ENCODE data around the gene HYDIN. TPM values are rescaled to one million over a fixed set of nuclear protein-coding genes. Genes with fewer than 3 reads are reported as not detected.

HYDIN gene
- total RNA-seq, 4 donors from 2014 or later: 0.40 to 1.1 (median 0.47) TPM; not detected in 1

DNA sequence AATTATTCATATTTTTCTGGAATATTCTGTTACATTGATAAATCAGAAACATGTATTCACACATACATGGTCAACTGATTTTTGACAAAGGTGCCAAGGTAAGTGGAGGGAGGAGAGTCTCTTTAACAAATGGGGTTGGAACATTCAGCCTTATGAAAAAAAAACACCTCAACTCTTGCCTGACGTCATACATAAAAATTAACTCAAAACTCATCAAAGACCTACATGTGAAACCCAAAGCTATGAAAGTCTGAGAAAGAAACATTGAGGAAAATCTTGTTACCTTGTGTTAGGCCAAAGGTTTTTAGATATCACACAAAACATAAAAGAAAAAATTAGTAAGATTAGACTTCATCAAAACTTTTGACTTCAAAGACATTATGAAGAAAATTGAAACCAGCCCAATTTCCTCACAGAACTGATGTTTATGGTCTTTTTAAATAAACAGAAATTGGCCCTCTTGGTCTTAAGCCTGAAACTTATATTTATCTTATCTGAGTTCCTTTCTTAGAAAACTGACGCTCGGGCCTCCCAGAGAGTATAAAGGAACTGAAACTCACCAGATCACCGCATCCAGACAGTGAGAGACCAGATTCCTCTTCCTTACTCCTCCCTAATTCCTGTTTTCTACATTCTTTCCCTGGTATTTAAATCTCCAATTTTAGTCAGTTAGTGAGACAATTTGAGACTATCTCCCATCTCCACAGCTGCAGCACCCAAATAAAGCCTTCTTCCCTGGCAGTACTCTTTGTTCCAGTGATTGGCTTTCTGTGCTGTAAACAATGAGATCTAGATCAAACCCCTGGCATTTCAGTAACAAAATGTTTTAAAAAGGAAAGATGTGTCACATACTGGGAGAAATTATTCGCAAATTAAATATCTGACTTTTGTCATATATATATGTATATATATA, 4.0 kb downstream of the HYDIN start:
- no peak for TF ChIP-seq POLR2AphosphoS5 (IDR thresholded peaks at IDR 0.05)
- TF ChIP-seq, protein P1, sequence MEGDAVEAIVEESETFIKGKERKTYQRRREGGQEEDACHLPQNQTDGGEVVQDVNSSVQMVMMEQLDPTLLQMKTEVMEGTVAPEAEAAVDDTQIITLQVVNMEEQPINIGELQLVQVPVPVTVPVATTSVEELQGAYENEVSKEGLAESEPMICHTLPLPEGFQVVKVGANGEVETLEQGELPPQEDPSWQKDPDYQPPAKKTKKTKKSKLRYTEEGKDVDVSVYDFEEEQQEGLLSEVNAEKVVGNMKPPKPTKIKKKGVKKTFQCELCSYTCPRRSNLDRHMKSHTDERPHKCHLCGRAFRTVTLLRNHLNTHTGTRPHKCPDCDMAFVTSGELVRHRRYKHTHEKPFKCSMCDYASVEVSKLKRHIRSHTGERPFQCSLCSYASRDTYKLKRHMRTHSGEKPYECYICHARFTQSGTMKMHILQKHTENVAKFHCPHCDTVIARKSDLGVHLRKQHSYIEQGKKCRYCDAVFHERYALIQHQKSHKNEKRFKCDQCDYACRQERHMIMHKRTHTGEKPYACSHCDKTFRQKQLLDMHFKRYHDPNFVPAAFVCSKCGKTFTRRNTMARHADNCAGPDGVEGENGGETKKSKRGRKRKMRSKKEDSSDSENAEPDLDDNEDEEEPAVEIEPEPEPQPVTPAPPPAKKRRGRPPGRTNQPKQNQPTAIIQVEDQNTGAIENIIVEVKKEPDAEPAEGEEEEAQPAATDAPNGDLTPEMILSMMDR (IDR thresholded peaks at IDR 0.05): no peak
- Histone ChIP-seq H3K4me1 (peaks cover 6% of the 10 kb centered on the region), H3K27me3 (peaks cover 13% of the 10 kb centered on the region), H3K36me3 (no peaks in the 10 kb centered on the region), H3K4me3 (no peak overlapping the region), H3K27ac (no peak overlapping the region), H3K9me3 (peaks cover 7% of the 10 kb centered on the region)
- no peak for DNase-seq (ENCODE audit: low spot score in 2 of 2)
- WGBS: 78% methylated on average over 5 of the region's 5 CpGs

DNA sequence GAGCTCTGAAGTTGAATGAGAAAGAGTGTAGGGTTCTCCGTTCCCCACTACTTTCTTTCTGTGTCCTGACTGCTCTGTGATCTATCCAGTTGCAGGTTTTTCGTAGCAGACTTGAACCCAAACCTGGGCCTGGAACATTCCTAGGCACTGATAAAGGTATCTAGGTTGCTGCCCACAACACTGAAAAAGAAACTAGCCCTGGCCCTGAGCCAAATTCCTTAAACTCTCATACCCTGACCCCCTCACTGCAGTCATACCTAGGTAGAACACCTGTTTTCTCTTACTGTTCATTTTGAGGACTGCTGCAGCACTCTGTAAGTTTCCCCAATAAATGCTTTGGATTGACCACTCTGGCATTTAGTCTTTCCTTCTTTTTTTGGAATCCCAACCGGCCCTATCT, 5.4 kb downstream of the HYDIN start:
- Histone ChIP-seq H3K36me3 (no peaks in the 10 kb centered on the region), H3K4me3 (no peak overlapping the region), H3K4me1 (peaks cover under 1% of the 10 kb centered on the region), H3K27ac (no peak overlapping the region), H3K9me3 (peaks cover 7% of the 10 kb centered on the region), H3K27me3 (peaks cover 6% of the 10 kb centered on the region)
- WGBS: 85% methylated on average over 3 of the region's 3 CpGs
- DNase-seq (ENCODE audit: low spot score in 2 of 2): no peak
- no peak for TF ChIP-seq POLR2AphosphoS5 (IDR thresholded peaks at IDR 0.05)
- TF ChIP-seq, protein P1 (IDR thresholded peaks at IDR 0.05): no peak
- no peak for TF ChIP-seq EP300 (IDR thresholded peaks at IDR 0.05)
- TF ChIP-seq POLR2A (IDR thresholded peaks at IDR 0.05): no peak

DNA sequence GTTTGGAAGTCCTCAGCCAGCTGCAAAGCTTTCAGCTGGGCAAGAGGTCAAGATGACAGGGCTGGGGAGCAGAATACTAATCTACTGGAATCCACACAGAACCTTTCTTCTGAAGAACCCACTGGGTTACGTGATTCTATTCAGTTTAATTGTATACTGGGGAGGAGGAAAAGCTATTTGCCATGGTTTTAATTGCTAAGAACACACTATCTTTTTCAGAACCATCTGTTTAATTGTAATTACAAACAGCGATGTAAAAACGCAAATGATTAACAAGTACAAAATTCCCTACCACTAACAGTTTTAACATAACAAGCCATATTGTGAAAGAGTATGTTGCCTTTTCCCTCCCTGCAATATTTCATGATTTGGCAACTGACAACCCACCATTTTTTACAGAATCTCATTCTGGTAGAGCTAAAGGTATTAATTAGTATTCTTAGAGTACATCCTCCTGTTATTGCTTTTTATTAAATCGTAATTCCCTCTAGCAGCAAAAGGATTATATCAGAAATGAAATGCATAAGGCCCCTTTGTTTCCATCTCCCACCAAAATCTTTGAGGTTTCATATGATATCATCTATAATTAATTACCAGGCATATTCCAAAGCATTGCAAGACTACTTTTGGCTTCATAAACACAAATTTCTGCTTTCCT, 12.1 kb downstream of the HYDIN start:
- H3K4me1 ChIP-seq: no peaks in the 10 kb centered on the region
- no peaks in the 10 kb centered on the region for H3K27me3 ChIP-seq
- H3K4me3 ChIP-seq: no peak overlapping the region
- H3K27ac ChIP-seq: no peak overlapping the region
- no peak for TF ChIP-seq EP300 (IDR thresholded peaks at IDR 0.05)
- TF ChIP-seq, protein P1 (IDR thresholded peaks at IDR 0.05): no peak
- TF ChIP-seq POLR2AphosphoS5 (IDR thresholded peaks at IDR 0.05): no peak
- DNase-seq (ENCODE audit: low spot score in 2 of 2): no peak
- WGBS: 39% methylated on average over 4 of the region's 4 CpGs
- H3K36me3 ChIP-seq: no peaks in the 10 kb centered on the region
- no peaks in the 10 kb centered on the region for H3K9me3 ChIP-seq

DNA sequence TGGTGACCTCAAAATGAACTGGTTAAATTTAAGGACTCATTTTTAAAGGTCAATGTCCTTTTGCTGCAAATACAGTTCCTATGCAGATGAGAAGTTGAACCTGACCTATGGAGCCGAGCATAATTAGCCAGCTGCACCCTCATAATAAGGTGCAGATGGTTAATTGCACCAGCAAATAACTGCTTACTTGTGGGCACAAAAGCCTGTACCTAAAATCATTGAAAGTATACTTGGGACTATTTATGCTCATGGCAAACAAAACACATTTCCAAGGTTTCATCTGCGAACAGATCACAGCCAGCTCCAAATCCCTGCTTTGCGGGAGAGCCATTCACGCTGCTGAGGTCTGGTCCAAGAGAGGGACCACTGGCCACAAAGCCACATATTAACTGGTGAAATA, 13.0 kb downstream of the HYDIN start:
- no peak overlapping the region for H3K27ac ChIP-seq
- TF ChIP-seq EP300 (IDR thresholded peaks at IDR 0.05): no peak
- no peak for TF ChIP-seq POLR2AphosphoS5 (IDR thresholded peaks at IDR 0.05)
- TF ChIP-seq, protein P1 (IDR thresholded peaks at IDR 0.05): no peak
- no peak for TF ChIP-seq POLR2A (IDR thresholded peaks at IDR 0.05)
- no peak overlapping the region for H3K4me3 ChIP-seq
- H3K27me3 ChIP-seq: no peaks in the 10 kb centered on the region
- 85% methylated on average over 4 of the region's 4 CpGs for WGBS
- H3K9me3 ChIP-seq: no peaks in the 10 kb centered on the region
- no peaks in the 10 kb centered on the region for H3K36me3 ChIP-seq
- DNase-seq (ENCODE audit: low spot score in 2 of 2): no peak
- H3K4me1 ChIP-seq: no peaks in the 10 kb centered on the region

DNA sequence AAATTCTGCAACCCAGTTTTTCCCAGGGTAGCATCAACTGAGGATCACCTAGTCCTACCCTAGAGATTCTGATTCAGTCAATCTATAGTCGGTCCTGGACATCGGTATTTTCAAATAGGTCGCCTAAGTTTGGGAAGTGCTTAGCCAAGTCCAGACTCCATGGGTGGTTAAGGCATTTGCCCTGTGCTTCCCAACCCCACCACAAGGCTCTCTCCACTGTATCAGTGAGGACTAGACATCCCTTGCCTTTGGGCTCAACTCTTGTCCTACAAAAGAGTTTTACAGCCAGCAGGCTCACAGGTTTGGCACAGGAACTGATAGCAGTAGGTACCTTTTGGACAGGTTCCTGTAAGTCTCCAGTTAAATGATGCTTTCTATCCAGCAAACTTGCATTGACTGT, 13.8 kb downstream of the HYDIN start:
- no peaks in the 10 kb centered on the region for H3K36me3 ChIP-seq
- H3K4me3 ChIP-seq: no peak overlapping the region
- WGBS: 95% methylated on average over 3 of the region's 3 CpGs
- no peaks in the 10 kb centered on the region for H3K4me1 ChIP-seq
- no peak for TF ChIP-seq POLR2A (IDR thresholded peaks at IDR 0.05)
- H3K27ac ChIP-seq: no peak overlapping the region
- H3K9me3 ChIP-seq: no peaks in the 10 kb centered on the region
- DNase-seq (ENCODE audit: low spot score in 2 of 2): no peak
- H3K27me3 ChIP-seq: no peaks in the 10 kb centered on the region

Data from suprapubic skin (tissue), 4 donors.